Measurements from ENCODE around the gene ZBTB8OS.

The ZBTB8OS gene

GRCh38 chr1:32686387-32686786, 36.0 kb upstream of the ZBTB8OS start:
- DNase-seq: no peak
- H3K56ac ChIP-seq (ENCODE audit: low read length): no peak overlapping the region
- H3K79me2 ChIP-seq (ENCODE audit: control insufficient read depth, insufficient read depth, low read length): no peaks in the 10 kb centered on the region
- no peaks in the 10 kb centered on the region for H3K27me3 ChIP-seq (ENCODE audit: insufficient read depth, low read length, poor library complexity)
- no peak overlapping the region for H3K4ac ChIP-seq (ENCODE audit: low read depth, low read length)
- no peak overlapping the region for H2AK5ac ChIP-seq (ENCODE audit: low read length)
- peaks cover 7% of the 10 kb centered on the region for H3K36me3 ChIP-seq (ENCODE audit: control insufficient read depth, insufficient read depth, low read length)
- no peak overlapping the region for H4K5ac ChIP-seq (ENCODE audit: low read length)
- no peaks in the 10 kb centered on the region for H3K79me1 ChIP-seq (ENCODE audit: low read length)
- H3K23ac ChIP-seq (ENCODE audit: low read length): no peak overlapping the region
- H3K4me3 ChIP-seq (ENCODE audit: low read length): no peak overlapping the region
- 100% methylated on average over 1 of the region's 2 CpGs for WGBS (ENCODE audit: extremely low coverage, insufficient coverage, low lambda C conversion rate)
- no peak overlapping the region for H3K18ac ChIP-seq (ENCODE audit: low read length)
- H3K4me2 ChIP-seq (ENCODE audit: low read length): no peak overlapping the region
- no peak overlapping the region for H3K9ac ChIP-seq (ENCODE audit: low read length)
- no peak overlapping the region for H4K8ac ChIP-seq (ENCODE audit: low read depth, low read length)
- no peak overlapping the region for H2BK15ac ChIP-seq (replicated peaks; ENCODE audit: low read depth)
- H2BK120ac ChIP-seq (ENCODE audit: low read depth, low read length): no peak overlapping the region
- no peak overlapping the region for H2BK5ac ChIP-seq (ENCODE audit: low read length)
- H3K27ac ChIP-seq (ENCODE audit: low read depth, low read length): no peak overlapping the region
- H3K4me1 ChIP-seq (ENCODE audit: control insufficient read depth, low read depth, low read length): no peaks in the 10 kb centered on the region

GRCh38 chr1:32685498-32685897, 35.1 kb upstream of the ZBTB8OS start:
- Histone ChIP-seq H3K18ac (ENCODE audit: low read length) (no peak overlapping the region), H3K9ac (ENCODE audit: low read length) (no peak overlapping the region), H3K56ac (ENCODE audit: low read length) (no peak overlapping the region), H3K23ac (ENCODE audit: low read length) (no peak overlapping the region), H4K8ac (ENCODE audit: low read depth, low read length) (no peak overlapping the region), H3K27me3 (ENCODE audit: insufficient read depth, low read length, poor library complexity) (no peaks in the 10 kb centered on the region), H3K4me1 (ENCODE audit: control insufficient read depth, low read depth, low read length) (no peaks in the 10 kb centered on the region), H3K79me2 (ENCODE audit: control insufficient read depth, insufficient read depth, low read length) (no peaks in the 10 kb centered on the region), H3K4me3 (ENCODE audit: low read length) (no peak overlapping the region), H2BK15ac (replicated peaks; ENCODE audit: low read depth) (no peak overlapping the region), H3K4ac (ENCODE audit: low read depth, low read length) (no peak overlapping the region), H4K5ac (ENCODE audit: low read length) (no peak overlapping the region), H3K4me2 (ENCODE audit: low read length) (no peak overlapping the region), H2AK5ac (ENCODE audit: low read length) (no peak overlapping the region), H3K79me1 (ENCODE audit: low read length) (no peaks in the 10 kb centered on the region), H2BK5ac (ENCODE audit: low read length) (no peak overlapping the region), H3K27ac (ENCODE audit: low read depth, low read length) (no peak overlapping the region), H3K36me3 (ENCODE audit: control insufficient read depth, insufficient read depth, low read length) (peaks cover 9% of the 10 kb centered on the region), H2BK120ac (ENCODE audit: low read depth, low read length) (no peak overlapping the region)
- no CpG with 5 or more reads among the region's 2 CpGs for WGBS (ENCODE audit: extremely low coverage, insufficient coverage, low lambda C conversion rate)
- no peak for DNase-seq

DNA sequence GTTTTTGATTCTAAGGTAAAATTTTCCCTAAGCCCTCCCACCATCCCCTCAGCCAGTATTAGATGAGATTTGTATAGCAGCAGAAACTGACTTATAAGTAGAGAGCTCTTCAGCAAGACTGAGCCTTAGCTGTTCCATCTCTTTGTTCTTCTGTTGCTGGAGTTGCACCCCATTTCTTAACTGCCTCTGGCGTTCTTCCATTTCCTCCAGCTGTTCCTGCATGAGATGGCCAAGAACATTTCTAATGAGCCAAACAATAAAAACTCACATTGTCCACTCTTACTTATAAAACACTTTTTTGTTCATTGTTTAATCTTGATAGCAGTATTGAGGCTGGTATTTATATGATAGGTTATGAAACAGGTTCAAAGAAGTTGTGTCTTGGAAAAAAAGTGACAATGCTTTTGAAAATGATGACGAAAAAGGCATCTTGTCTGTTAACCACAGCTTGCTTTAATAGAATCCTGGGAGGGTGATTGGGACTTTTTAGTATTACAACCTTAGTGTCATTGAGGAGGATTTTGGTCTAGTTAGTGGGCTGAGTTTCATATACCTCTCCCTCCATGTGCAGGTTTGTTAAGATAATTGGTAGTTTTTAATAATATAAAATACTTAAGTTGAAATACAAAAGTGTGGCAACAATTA, 33.9 kb upstream of the ZBTB8OS start:
- Histone ChIP-seq H3K9ac (ENCODE audit: low read length) (no peak overlapping the region), H3K18ac (ENCODE audit: low read length) (no peak overlapping the region), H3K56ac (ENCODE audit: low read length) (no peak overlapping the region), H3K27me3 (ENCODE audit: insufficient read depth, low read length, poor library complexity) (no peaks in the 10 kb centered on the region), H3K4ac (ENCODE audit: low read depth, low read length) (no peak overlapping the region), H3K27ac (ENCODE audit: low read depth, low read length) (no peak overlapping the region), H3K4me2 (ENCODE audit: low read length) (no peak overlapping the region), H4K8ac (ENCODE audit: low read depth, low read length) (no peak overlapping the region), H4K5ac (ENCODE audit: low read length) (no peak overlapping the region), H3K4me3 (ENCODE audit: low read length) (no peak overlapping the region), H2BK15ac (replicated peaks; ENCODE audit: low read depth) (no peak overlapping the region), H3K36me3 (ENCODE audit: control insufficient read depth, insufficient read depth, low read length) (peaks cover 10% of the 10 kb centered on the region), H2BK5ac (ENCODE audit: low read length) (no peak overlapping the region), H3K23ac (ENCODE audit: low read length) (no peak overlapping the region), H3K79me1 (ENCODE audit: low read length) (no peaks in the 10 kb centered on the region), H2BK120ac (ENCODE audit: low read depth, low read length) (no peak overlapping the region), H3K4me1 (ENCODE audit: control insufficient read depth, low read depth, low read length) (no peaks in the 10 kb centered on the region), H3K79me2 (ENCODE audit: control insufficient read depth, insufficient read depth, low read length) (no peaks in the 10 kb centered on the region), H2AK5ac (ENCODE audit: low read length) (no peak overlapping the region)
- no peak for DNase-seq
- no CpG with 5 or more reads among the region's 2 CpGs for WGBS (ENCODE audit: extremely low coverage, insufficient coverage, low lambda C conversion rate)

- Histone ChIP-seq H3K79me2 (ENCODE audit: control insufficient read depth, insufficient read depth, low read length) (no peaks in the 10 kb centered on the region), H2BK5ac (ENCODE audit: low read length) (no peak overlapping the region), H3K36me3 (ENCODE audit: control insufficient read depth, insufficient read depth, low read length) (peaks cover 10% of the 10 kb centered on the region), H2BK120ac (ENCODE audit: low read depth, low read length) (no peak overlapping the region), H3K4me3 (ENCODE audit: low read length) (no peak overlapping the region), H3K4ac (ENCODE audit: low read depth, low read length) (no peak overlapping the region), H3K79me1 (ENCODE audit: low read length) (no peaks in the 10 kb centered on the region), H4K5ac (ENCODE audit: low read length) (no peak overlapping the region), H3K27ac (ENCODE audit: low read depth, low read length) (no peak overlapping the region), H3K4me1 (ENCODE audit: control insufficient read depth, low read depth, low read length) (no peaks in the 10 kb centered on the region), H3K4me2 (ENCODE audit: low read length) (no peak overlapping the region), H3K18ac (ENCODE audit: low read length) (no peak overlapping the region), H2BK15ac (replicated peaks; ENCODE audit: low read depth) (no peak overlapping the region), H3K56ac (ENCODE audit: low read length) (no peak overlapping the region), H3K9ac (ENCODE audit: low read length) (no peak overlapping the region), H2AK5ac (ENCODE audit: low read length) (no peak overlapping the region), H3K27me3 (ENCODE audit: insufficient read depth, low read length, poor library complexity) (no peaks in the 10 kb centered on the region), H3K23ac (ENCODE audit: low read length) (no peak overlapping the region), H4K8ac (ENCODE audit: low read depth, low read length) (no peak overlapping the region)
- WGBS (ENCODE audit: extremely low coverage, insufficient coverage, low lambda C conversion rate): no CpG with 5 or more reads among the region's 3 CpGs
- no peak for DNase-seq
Measured at GRCh38 chr1:32683397-32683796, 33.0 kb upstream of the ZBTB8OS start.

DNA sequence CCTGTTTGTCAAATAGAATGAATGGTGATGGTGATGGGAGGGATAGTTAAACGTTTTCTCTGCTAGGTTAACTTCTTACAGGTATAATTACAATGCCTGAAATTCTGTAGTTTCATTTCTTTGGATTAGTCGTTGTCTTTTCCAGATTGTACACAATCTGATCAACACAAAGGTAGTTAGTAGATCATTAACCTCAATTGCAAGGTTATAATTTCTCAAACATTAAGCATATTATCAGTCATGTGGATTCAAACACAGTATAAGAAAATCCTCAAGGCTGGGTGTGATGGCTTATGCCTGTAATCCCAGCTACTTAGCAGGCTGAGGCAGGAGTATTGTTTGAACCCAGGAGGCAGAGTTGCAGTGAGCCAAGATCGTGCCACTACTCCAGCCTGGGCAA, 31.6 kb upstream of the ZBTB8OS start:
- no peaks in the 10 kb centered on the region for H3K79me2 ChIP-seq (ENCODE audit: control insufficient read depth, insufficient read depth, low read length)
- no peak overlapping the region for H2BK15ac ChIP-seq (replicated peaks; ENCODE audit: low read depth)
- H3K4ac ChIP-seq (ENCODE audit: low read depth, low read length): no peak overlapping the region
- no peaks in the 10 kb centered on the region for H3K79me1 ChIP-seq (ENCODE audit: low read length)
- H3K4me1 ChIP-seq (ENCODE audit: control insufficient read depth, low read depth, low read length): no peaks in the 10 kb centered on the region
- H4K5ac ChIP-seq (ENCODE audit: low read length): no peak overlapping the region
- no peak overlapping the region for H3K9ac ChIP-seq (ENCODE audit: low read length)
- H3K23ac ChIP-seq (ENCODE audit: low read length): no peak overlapping the region
- H3K27me3 ChIP-seq (ENCODE audit: insufficient read depth, low read length, poor library complexity): no peaks in the 10 kb centered on the region
- no peak overlapping the region for H3K27ac ChIP-seq (ENCODE audit: low read depth, low read length)
- WGBS (ENCODE audit: extremely low coverage, insufficient coverage, low lambda C conversion rate): no CpG with 5 or more reads among the region's 3 CpGs
- no peak overlapping the region for H2BK5ac ChIP-seq (ENCODE audit: low read length)
- H3K36me3 ChIP-seq (ENCODE audit: control insufficient read depth, insufficient read depth, low read length): peaks cover 12% of the 10 kb centered on the region
- no peak for DNase-seq
- H3K18ac ChIP-seq (ENCODE audit: low read length): no peak overlapping the region
- H2AK5ac ChIP-seq (ENCODE audit: low read length): no peak overlapping the region
- H3K56ac ChIP-seq (ENCODE audit: low read length): no peak overlapping the region
- no peak overlapping the region for H3K4me3 ChIP-seq (ENCODE audit: low read length)
- H4K8ac ChIP-seq (ENCODE audit: low read depth, low read length): peak overlapping the region; percentile 13
- no peak overlapping the region for H3K4me2 ChIP-seq (ENCODE audit: low read length)
- no peak overlapping the region for H2BK120ac ChIP-seq (ENCODE audit: low read depth, low read length)

DNA sequence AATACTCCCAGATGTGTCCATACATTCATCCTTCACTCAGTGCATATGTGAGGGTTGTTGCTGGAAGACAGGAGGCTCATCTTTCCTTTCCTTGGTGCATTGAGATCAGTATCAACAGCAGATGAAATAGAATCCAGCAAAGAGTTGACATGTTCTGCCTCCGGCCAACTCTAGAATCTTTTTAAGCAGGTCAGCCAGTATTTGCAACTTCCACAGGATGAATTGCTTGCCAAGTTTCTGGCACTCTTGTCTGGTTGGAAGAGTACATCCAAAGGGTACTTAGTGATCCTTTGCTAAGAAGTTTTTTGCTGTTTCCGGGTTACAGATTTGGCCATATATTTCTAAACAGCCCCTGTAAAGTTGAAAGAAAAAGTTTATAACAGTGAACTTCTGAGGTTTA, 31.2 kb upstream of the ZBTB8OS start:
- H3K18ac ChIP-seq (ENCODE audit: low read length): no peak overlapping the region
- H3K79me2 ChIP-seq (ENCODE audit: control insufficient read depth, insufficient read depth, low read length): no peaks in the 10 kb centered on the region
- DNase-seq: no peak
- WGBS (ENCODE audit: extremely low coverage, insufficient coverage, low lambda C conversion rate): no CpG with 5 or more reads among the region's 2 CpGs
- H4K8ac ChIP-seq (ENCODE audit: low read depth, low read length): no peak overlapping the region
- no peak overlapping the region for H3K4ac ChIP-seq (ENCODE audit: low read depth, low read length)
- no peak overlapping the region for H2AK5ac ChIP-seq (ENCODE audit: low read length)
- no peak overlapping the region for H3K27ac ChIP-seq (ENCODE audit: low read depth, low read length)
- H3K36me3 ChIP-seq (ENCODE audit: control insufficient read depth, insufficient read depth, low read length): peaks cover 13% of the 10 kb centered on the region
- H3K27me3 ChIP-seq (ENCODE audit: insufficient read depth, low read length, poor library complexity): no peaks in the 10 kb centered on the region
- H3K4me2 ChIP-seq (ENCODE audit: low read length): no peak overlapping the region
- H3K23ac ChIP-seq (ENCODE audit: low read length): no peak overlapping the region
- no peak overlapping the region for H2BK15ac ChIP-seq (replicated peaks; ENCODE audit: low read depth)
- no peak overlapping the region for H3K56ac ChIP-seq (ENCODE audit: low read length)
- H4K5ac ChIP-seq (ENCODE audit: low read length): no peak overlapping the region
- no peaks in the 10 kb centered on the region for H3K79me1 ChIP-seq (ENCODE audit: low read length)
- no peak overlapping the region for H3K9ac ChIP-seq (ENCODE audit: low read length)
- no peak overlapping the region for H3K4me3 ChIP-seq (ENCODE audit: low read length)
- no peak overlapping the region for H2BK120ac ChIP-seq (ENCODE audit: low read depth, low read length)
- no peaks in the 10 kb centered on the region for H3K4me1 ChIP-seq (ENCODE audit: control insufficient read depth, low read depth, low read length)
- H2BK5ac ChIP-seq (ENCODE audit: low read length): no peak overlapping the region
